Right lobe of liver (tissue), 6 donors: ENCODE results near the gene PAQR8. TPM values are rescaled to one million over a fixed set of nuclear protein-coding genes. Genes with fewer than 3 reads are reported as not detected.

Source experiments
- ATAC-seq, 4 donors: fragments of 200-7000 bp; cut with Tn5 transposase; one replicate each; pipeline ENCODE4 v1.9.1; 2020; ENCODE audit warnings: mild to moderate bottlenecking in 4 of 4, moderate library complexity in 4 of 4
- DNase-seq, 3 donors: peaks; one replicate each; pipeline ENCODE4 v3.0.0-alpha.2; 2020
- H3K27ac ChIP-seq, 3 donors: fragments of 200-600 bp; one replicate each; pipeline ENCODE4 v1.8.0; 2022
- H3K27me3 ChIP-seq, 2 donors: fragments of 200-600 bp; one replicate each; pipeline ENCODE4 v1.8.0; 2022
- H3K36me3 ChIP-seq, 4 donors: fragments of 200-600 bp; sonication (generic) in 1 of 4; one replicate each; pipeline versions ENCODE4 v1.5.1 to v1.8.0; 2017 to 2022; ENCODE audit warnings: control low read depth in 1 of 4
- H3K4me1 ChIP-seq, 4 donors: fragments of 200-600 bp; sonication (generic) in 1 of 4; one replicate each; pipeline versions ENCODE4 v1.5.1 to v1.8.0; 2017 to 2022; ENCODE audit warnings: control low read depth in 1 of 4
- H3K4me3 ChIP-seq, 3 donors: fragments of 200-600 bp; one replicate each; pipeline ENCODE4 v1.8.0; 2022
- H3K9me3 ChIP-seq, 4 donors: fragments of 200-600 bp; sonication (generic) in 1 of 4; one replicate each; pipeline versions ENCODE4 v1.5.1 to v1.8.0; 2017 to 2022; ENCODE audit warnings: control low read depth in 1 of 4
- POLR2A ChIP-seq: fragments of 450-650 bp; IDR thresholded peaks from one replicate; pipeline ENCODE4 v1.6.1; 2017; ENCODE audit warnings: antibody characterized with exemption, mild to moderate bottlenecking
- WGBS: methylation state at CpG from one replicate; pipeline ENCODE4 v1.1.6; 2018; ENCODE audit warnings: low coverage, low lambda C conversion rate; ENCODE audit not compliant: insufficient coverage; ENCODE audit errors: missing lambda C conversion rate; 5-methylcytosine and 5-hydroxymethylcytosine counted together
- intact Hi-C, 2 donors: fragments of 100-400 bp; cut with DNase I; formaldehyde crosslinking; loops; one replicate each; pipeline versions ENCODE4 v1.11.2 to v1.14.1; 2022
- total RNA-seq, 6 experiments: library from RNA; depleted of rRNA in 2 of 6; stranded (reverse); fragments of >200 nt in 2 of 6; fragmentation: NEBNext Ultra II Directional in 3 of 6; extraction: Animal tissue kit (Norgen Biotek cat#: 25700) in 3 of 6; gene quantifications; one replicate each; pipeline versions ENCODE4 v1.1.0 to v1.2.4, GENCODE V29; 2016 to 2023
- TF ChIP-seq, protein P1 (sequence below), 4 donors: fragments of 200-600 bp in 3 of 4; fragments of 450-650 bp in 1 of 4; IDR thresholded peaks; one replicate each; pipeline versions ENCODE4 v1.5.1 to v1.8.0; 2016 to 2022; ENCODE audit warnings: antibody characterized with exemption in 4 of 4, mild to moderate bottlenecking in 2 of 4
- donor health status: DM: no; HTN: yes; CAD: no.
- donor health status: DM: no; HTN: no; CAD: no.
- donor health status: DM: no; HTN: no; CAD: no.
- donor health status: DM: no; HTN: yes; CAD: no.
- donor health status: DM: no; HTN: yes; CAD: no.

PAQR8 gene
- total RNA-seq, 6 experiments from 2014 or later: 0.29 to 1.5 (median 0.77) TPM

DNA sequence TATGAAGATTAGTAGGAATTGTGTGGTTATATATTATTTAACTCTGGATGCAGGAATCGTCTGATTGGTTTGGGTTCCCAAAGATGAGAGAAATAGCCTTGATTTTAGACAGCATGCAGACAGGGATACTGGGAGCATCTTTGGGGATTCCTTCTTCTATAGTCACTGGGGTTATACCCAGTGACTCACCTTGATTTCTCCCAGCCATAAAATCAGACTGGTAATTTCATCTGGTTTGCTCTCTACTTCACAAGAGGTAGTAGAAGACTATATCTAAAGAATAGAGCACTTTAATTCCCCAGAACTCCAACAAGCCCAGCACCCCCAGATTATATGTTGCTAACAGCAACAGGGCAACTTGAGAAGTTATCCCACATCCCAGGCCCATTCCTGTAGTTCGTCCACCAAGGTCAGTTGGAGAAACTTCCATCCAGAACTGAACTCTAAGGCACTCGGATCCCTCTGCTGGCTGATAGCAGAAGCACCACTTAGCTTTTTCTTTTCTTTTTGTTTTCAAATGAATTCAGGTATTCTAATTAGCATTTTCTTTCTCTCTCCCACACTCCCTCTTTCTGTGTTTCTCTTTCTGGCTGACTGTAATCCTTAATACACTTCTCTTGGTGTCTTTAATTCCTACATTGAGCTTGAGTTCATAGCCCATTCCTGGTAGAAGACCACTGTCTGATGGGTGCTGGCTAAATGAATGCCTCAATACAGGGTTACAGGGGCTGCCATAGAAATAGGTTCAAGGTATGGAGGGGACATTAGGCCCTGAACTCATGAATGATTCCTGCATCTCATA is 37.8 kb downstream of the PAQR8 start:
- intact Hi-C loops: loop anchor here (10.0 kb wide), 1 partner anchor 115 kb away; the partner anchor contains the start of gene MCM3 (in 2 of the 2)
- peak; percentile 87 to 96 (median 92) for ATAC-seq
- Histone ChIP-seq H3K27me3 (no peaks in the 10 kb centered on the region), H3K36me3 (no peaks in the 10 kb centered on the region), H3K9me3 (no peaks in the 10 kb centered on the region), H3K4me1 (no peaks in the 10 kb centered on the region), H3K27ac (no peak overlapping the region), H3K4me3 (no peak overlapping the region)
- 30% methylated on average over 3 of the region's 3 CpGs for WGBS
- no peak for DNase-seq
- no peak for TF ChIP-seq POLR2A
- TF ChIP-seq, protein P1, sequence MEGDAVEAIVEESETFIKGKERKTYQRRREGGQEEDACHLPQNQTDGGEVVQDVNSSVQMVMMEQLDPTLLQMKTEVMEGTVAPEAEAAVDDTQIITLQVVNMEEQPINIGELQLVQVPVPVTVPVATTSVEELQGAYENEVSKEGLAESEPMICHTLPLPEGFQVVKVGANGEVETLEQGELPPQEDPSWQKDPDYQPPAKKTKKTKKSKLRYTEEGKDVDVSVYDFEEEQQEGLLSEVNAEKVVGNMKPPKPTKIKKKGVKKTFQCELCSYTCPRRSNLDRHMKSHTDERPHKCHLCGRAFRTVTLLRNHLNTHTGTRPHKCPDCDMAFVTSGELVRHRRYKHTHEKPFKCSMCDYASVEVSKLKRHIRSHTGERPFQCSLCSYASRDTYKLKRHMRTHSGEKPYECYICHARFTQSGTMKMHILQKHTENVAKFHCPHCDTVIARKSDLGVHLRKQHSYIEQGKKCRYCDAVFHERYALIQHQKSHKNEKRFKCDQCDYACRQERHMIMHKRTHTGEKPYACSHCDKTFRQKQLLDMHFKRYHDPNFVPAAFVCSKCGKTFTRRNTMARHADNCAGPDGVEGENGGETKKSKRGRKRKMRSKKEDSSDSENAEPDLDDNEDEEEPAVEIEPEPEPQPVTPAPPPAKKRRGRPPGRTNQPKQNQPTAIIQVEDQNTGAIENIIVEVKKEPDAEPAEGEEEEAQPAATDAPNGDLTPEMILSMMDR (IDR thresholded peaks at IDR 0.05): peak; percentile 79 to 84 (median 81)

DNA sequence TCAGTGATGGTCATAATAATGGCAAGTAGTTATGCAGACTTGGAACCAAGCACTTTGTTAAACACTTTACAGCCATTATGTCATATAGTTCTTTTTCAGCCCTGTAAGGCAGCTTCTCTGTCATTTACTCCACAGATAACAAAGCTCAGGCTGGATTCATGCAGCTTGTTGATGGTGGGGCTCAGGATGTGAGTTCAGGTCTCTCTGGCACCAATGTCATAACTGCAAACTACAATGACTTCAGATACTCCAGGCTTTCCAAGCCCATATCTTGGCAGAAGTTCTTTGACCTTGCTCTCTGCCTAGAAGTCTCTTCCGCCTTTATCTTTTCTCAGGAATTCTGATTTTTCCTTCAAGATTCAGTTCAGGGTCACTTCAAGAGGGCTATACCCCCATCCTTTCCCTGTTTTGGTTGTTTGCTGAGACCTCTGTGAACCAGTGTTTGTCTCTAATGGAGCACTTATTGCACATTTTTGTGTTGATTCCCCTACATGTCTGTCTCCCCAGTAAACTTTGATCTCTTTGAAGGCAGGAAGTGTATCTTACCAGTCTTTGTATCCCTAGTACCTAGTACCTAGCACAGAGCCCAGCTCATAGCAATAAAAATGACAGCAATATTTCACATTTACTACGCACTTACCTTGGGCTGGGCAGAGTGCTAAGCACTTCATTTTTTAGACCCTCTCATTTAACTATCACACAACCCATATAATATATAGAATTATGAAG is 38.5 kb downstream of the PAQR8 start:
- DNase-seq: no peak
- Histone ChIP-seq H3K9me3 (no peaks in the 10 kb centered on the region), H3K4me3 (no peak overlapping the region), H3K27me3 (no peaks in the 10 kb centered on the region), H3K27ac (no peak overlapping the region), H3K36me3 (no peaks in the 10 kb centered on the region), H3K4me1 (no peaks in the 10 kb centered on the region)
- ATAC-seq: no peak
- intact Hi-C loops: loop anchor here in 1 of 2 donors (10.0 kb wide), 1 partner anchor 116 kb away; the partner anchor contains the start of gene MCM3
- TF ChIP-seq, protein P1 (IDR thresholded peaks at IDR 0.05): no peak
- TF ChIP-seq POLR2A: no peak
- WGBS: 67% methylated on average over 2 of the region's 2 CpGs

DNA sequence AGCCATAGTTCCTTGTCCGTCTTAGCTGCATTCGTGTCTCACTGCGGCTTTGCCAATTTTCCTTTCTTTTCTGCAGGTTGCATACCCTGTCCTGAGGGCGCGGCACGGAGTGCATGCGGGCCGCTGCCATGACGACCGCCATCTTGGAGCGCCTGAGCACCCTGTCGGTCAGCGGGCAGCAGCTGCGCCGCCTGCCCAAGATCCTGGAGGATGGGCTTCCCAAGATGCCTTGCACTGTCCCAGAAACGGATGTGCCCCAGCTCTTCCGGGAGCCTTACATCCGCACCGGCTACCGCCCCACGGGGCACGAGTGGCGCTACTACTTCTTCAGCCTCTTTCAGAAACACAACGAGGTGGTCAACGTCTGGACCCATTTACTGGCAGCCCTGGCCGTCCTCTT is 41.1 kb downstream of the PAQR8 start:
- ATAC-seq (no peak), DNase-seq (no peak)
- H3K36me3 ChIP-seq: no peaks in the 10 kb centered on the region
- no peak overlapping the region for H3K4me3 ChIP-seq
- H3K4me1 ChIP-seq: no peaks in the 10 kb centered on the region
- H3K27me3 ChIP-seq: no peaks in the 10 kb centered on the region
- no peak overlapping the region for H3K27ac ChIP-seq
- no peaks in the 10 kb centered on the region for H3K9me3 ChIP-seq
- intact Hi-C loops: loop anchor here in 1 of 2 donors (10.0 kb wide), 1 partner anchor 118 kb away; the partner anchor contains the start of gene MCM3
- TF ChIP-seq POLR2A: no peak
- TF ChIP-seq, protein P1 (IDR thresholded peaks at IDR 0.05): no peak
- WGBS: 94% methylated on average over 3 of the region's 26 CpGs

DNA sequence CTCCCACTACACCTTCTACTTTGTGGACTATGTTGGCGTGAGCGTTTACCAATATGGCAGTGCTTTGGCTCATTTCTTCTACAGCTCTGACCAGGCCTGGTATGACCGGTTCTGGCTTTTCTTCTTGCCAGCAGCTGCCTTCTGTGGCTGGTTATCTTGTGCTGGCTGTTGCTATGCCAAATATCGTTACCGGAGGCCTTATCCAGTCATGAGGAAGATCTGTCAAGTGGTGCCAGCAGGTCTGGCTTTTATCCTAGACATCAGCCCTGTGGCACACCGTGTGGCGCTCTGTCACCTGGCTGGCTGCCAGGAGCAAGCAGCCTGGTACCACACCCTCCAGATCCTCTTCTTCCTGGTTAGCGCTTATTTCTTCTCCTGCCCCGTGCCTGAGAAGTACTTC is 41.7 kb downstream of the PAQR8 start:
- H3K9me3 ChIP-seq: no peaks in the 10 kb centered on the region
- DNase-seq: peak in 1 of 3 donors; percentile 41
- ATAC-seq: peak in 3 of 4 donors; percentile 19 to 31 (median 21)
- WGBS: 67% methylated on average over 5 of the region's 9 CpGs
- intact Hi-C loops: loop anchor here in 1 of 2 donors (10.0 kb wide), 1 partner anchor 119 kb away; the partner anchor contains the start of gene MCM3
- TF ChIP-seq POLR2A: no peak
- TF ChIP-seq, protein P1 (IDR thresholded peaks at IDR 0.05): no peak
- no peak overlapping the region for H3K27ac ChIP-seq
- no peaks in the 10 kb centered on the region for H3K4me1 ChIP-seq
- no peak overlapping the region for H3K4me3 ChIP-seq
- H3K36me3 ChIP-seq: no peaks in the 10 kb centered on the region
- H3K27me3 ChIP-seq: no peaks in the 10 kb centered on the region
